Renal cortex interstitium (tissue), 11 donors: Measurements from ENCODE around the gene GPR101. TPM values are rescaled to one million over a fixed set of nuclear protein-coding genes. Genes with fewer than 3 reads are reported as not detected.
"Not testable (repeated sequence)": the region's sequence is repeated elsewhere in the genome, so short reads cannot be mapped to it uniquely, and the experiment has no call there.

Experiments used
- DNase-seq, 11 donors: peaks; one replicate each; pipeline ENCODE4 v3.0.0-alpha.2; 2013; ENCODE audit warnings: low read depth in 9 of 11, low spot score in 4 of 11; ENCODE audit errors: extremely low read depth in 1 of 11
- polyA plus RNA-seq, 3 donors: library from polyadenylated mRNA; unstranded; fragments of 120-200 nt; gene quantifications; one replicate each; pipeline ENCODE4 v1.2.1, GENCODE V29; 2013; ENCODE audit not compliant: insufficient read length in 3 of 3

The GPR101 gene
- polyA plus RNA-seq, 3 donors: not detected

DNA sequence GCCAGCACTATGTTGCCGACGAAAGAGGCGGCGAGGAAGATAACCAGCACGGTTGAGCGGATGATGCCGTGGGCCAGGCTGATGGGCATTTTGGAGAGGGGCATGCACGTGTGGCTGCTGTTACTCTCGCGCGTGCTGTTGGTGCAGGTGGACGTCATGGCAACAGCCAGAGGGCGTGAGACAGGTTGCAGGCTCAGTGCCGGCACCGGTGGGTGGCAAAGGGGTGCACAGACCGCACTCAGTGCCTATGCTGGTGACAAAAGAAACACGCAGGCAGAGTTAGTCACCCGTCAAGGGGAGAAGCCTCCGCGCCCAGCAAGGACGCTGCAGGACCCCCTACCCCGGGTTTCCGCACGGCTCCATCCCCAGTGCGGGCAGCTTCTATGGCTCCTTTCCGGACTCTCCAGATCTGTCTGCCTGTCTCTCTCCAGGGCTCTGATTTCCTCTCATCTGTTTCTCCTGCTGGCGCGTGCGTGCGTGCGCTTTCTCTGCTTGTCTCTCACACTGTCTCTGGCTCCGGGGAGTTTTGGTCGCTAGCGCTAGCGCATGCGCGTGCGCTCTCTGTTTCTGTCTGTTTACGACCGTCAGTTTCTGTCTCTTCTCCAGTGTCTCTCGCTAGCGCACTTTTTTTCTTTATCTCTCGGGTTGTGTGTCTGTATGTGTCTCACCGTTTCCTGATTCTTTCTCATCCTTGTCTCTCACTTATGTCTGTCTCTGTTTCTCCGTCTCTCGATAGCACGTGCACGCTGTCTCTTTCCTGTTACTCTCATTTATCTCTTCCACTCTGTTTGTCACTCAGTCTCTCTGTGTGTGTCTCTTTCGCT lies 2.1 kb downstream of the GPR101 start:
- peak in 3 of 11 donors; percentile 9 to 20 (median 12) for DNase-seq

DNA sequence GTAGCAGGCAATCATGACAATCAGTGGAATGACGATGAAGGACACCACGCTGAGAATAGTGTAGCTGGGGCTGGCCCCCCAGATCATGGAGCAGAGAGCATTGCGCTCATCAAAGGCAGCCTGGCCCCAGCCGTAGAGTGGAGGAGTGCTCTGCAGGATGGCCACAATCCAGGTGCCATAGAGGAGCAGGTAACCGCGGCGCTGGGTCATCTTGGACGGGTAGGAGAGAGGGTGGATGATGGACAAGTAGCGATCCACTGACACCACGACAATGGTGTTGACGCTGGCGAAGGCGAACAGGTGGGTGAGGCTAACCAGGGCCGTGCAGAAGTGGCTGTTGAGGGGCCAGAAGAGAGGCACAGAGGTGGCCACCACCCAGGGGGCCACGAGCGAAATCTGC lies 2.8 kb downstream of the GPR101 start:
- DNase-seq: no peak

DNA sequence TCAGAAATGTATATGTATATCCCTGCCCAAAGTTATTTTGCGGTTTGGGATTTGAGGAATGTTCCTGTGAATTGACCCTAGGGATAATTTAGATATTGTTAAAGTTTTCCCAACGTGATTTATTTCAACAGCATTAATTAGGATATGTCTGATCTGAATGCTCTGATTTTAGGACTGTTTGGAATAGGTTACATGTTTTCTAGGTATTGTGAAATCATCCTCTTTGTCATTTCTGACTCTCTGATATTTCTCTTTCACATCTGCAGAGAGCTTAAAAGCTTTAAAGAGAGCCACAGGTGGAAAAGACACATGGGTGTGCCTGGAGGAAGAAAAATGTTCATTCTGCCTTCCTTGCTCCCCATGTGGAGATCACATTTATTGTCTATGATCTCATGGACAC lies 5.1 kb downstream of the GPR101 start:
- DNase-seq: no peak

DNA sequence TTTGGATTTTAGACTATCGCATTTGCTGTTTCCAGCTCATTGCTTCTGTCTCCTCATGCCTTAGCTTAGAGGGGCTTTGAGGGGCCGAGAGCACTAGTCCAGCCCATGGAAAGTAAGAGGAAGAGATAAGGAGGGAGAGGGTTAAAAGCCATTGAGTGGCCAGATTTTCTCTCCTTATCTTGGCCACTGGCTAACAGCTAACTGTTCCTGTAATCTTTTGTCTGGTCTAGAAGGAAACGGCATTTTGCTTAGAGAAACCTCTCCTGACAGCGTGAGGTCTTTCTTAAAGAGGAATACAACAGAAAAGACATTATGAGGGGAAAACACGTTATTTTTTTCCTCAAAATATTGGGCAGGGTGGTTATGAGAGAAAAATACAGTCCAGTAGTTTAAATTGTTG lies 7.9 kb downstream of the GPR101 start:
- DNase-seq: no peak

DNA sequence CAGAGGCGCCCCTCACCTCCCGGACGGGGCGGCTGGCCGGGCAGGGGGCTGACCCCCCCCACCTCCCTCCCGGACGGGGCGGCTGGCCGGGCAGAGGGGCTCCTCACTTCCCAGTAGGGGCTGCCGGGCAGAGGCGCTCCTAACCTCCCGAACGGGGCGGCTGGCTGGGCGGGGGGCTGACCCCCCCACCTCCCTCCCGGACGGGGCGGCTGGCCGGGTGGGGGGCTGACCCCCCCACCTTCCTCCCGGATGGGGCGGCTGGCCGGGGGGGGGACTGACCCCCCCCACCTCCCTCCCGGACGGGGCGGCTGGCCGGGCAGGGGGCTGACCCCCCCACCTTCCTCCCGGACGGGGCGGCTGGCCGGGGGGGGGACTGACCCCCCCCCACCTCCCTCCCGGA lies 33.6 kb downstream of the GPR101 start:
- not testable (repeated sequence) for DNase-seq

DNA sequence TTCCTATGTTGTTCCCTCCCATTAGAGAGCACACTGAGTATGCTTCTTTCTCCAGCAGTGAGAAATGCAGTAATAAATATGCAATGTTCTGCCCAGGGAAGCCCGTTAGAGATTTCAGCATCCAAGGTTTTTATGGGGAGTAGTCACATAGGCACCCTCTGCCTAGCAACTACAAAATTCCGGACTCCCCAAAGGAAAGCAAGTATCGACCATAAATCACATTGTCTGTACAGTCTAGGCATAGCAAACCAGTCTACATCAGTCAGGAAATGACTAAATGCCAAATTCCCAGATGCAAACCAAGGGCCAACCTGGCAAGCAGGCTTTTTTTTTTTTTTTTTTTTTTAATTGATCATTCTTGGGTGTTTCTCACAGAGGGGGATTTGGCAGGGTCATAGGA lies 34.8 kb downstream of the GPR101 start:
- no peak for DNase-seq

Other genes with a start within 250 kb of the GPR101 start
- gene RBMX, start 153.3 kb downstream of the GPR101 start, polyA plus RNA-seq: 100 to 1,000 TPM; 393 to 502 (median 454) TPM